Right lobe of liver (tissue), 6 donors: ENCODE measurements around the gene ANTXR1. TPM values are rescaled to one million over a fixed set of nuclear protein-coding genes. Genes with fewer than 3 reads are reported as not detected.

ENCODE experiments used
- ATAC-seq, 4 donors: fragments of 200-7000 bp; cut with Tn5 transposase; one replicate each; pipeline ENCODE4 v1.9.1; 2020; ENCODE audit warnings: mild to moderate bottlenecking in 4 of 4, moderate library complexity in 4 of 4
- DNase-seq, 3 donors: peaks; one replicate each; pipeline ENCODE4 v3.0.0-alpha.2; 2020
- H3K27ac ChIP-seq, 3 donors: fragments of 200-600 bp; one replicate each; pipeline ENCODE4 v1.8.0; 2022
- H3K27me3 ChIP-seq, 2 donors: fragments of 200-600 bp; one replicate each; pipeline ENCODE4 v1.8.0; 2022
- H3K36me3 ChIP-seq, 4 donors: fragments of 200-600 bp; sonication (generic) in 1 of 4; one replicate each; pipeline versions ENCODE4 v1.5.1 to v1.8.0; 2017 to 2022; ENCODE audit warnings: control low read depth in 1 of 4
- H3K4me1 ChIP-seq, 4 donors: fragments of 200-600 bp; sonication (generic) in 1 of 4; one replicate each; pipeline versions ENCODE4 v1.5.1 to v1.8.0; 2017 to 2022; ENCODE audit warnings: control low read depth in 1 of 4
- H3K4me3 ChIP-seq, 3 donors: fragments of 200-600 bp; one replicate each; pipeline ENCODE4 v1.8.0; 2022
- H3K9me3 ChIP-seq, 4 donors: fragments of 200-600 bp; sonication (generic) in 1 of 4; one replicate each; pipeline versions ENCODE4 v1.5.1 to v1.8.0; 2017 to 2022; ENCODE audit warnings: control low read depth in 1 of 4
- CTCF ChIP-seq, 4 donors: fragments of 200-600 bp in 3 of 4; fragments of 450-650 bp in 1 of 4; IDR thresholded peaks; one replicate each; pipeline versions ENCODE4 v1.5.1 to v1.8.0; 2016 to 2022; ENCODE audit warnings: antibody characterized with exemption in 4 of 4, mild to moderate bottlenecking in 2 of 4
- POLR2A ChIP-seq: fragments of 450-650 bp; IDR thresholded peaks from one replicate; pipeline ENCODE4 v1.6.1; 2017; ENCODE audit warnings: antibody characterized with exemption, mild to moderate bottlenecking
- WGBS: methylation state at CpG from one replicate; pipeline ENCODE4 v1.1.6; 2018; ENCODE audit warnings: low coverage, low lambda C conversion rate; ENCODE audit not compliant: insufficient coverage; ENCODE audit errors: missing lambda C conversion rate; 5-methylcytosine and 5-hydroxymethylcytosine counted together
- intact Hi-C, 2 donors: fragments of 100-400 bp; cut with DNase I; formaldehyde crosslinking; loops; one replicate each; pipeline versions ENCODE4 v1.11.2 to v1.14.1; 2022
- total RNA-seq, 6 experiments: library from RNA; depleted of rRNA in 2 of 6; stranded (reverse); fragments of >200 nt in 2 of 6; fragmentation: NEBNext Ultra II Directional in 3 of 6; extraction: Animal tissue kit (Norgen Biotek cat#: 25700) in 3 of 6; gene quantifications; one replicate each; pipeline versions ENCODE4 v1.1.0 to v1.2.4, GENCODE V29; 2016 to 2023
- donor health status: DM: no; HTN: yes; CAD: no.
- donor health status: DM: no; HTN: no; CAD: no.
- donor health status: DM: no; HTN: no; CAD: no.
- donor health status: DM: no; HTN: yes; CAD: no.
- donor health status: DM: no; HTN: yes; CAD: no.

ANTXR1 gene
- total RNA-seq, 6 experiments from 2014 or later: 1.1 to 4.1 (median 2.9) TPM

DNA sequence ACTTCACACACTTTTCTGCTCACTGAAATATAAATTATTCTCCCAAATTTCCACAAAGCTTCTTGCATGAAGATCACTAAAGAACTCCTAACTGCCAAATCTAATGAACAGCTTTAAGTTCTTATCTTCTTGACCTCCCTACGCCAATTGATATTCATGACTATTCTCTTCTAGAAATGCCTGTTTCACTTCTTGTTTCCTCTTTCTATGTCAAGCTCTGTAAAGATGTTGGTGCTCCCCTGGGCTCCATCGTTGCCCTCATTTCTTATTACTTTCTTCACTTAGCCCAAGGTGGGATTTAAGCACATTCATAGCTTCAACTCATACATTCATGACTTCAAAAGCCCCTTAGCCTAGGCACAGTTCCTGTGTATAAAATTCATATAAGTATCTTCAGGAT lies 9.2 kb upstream of the ANTXR1 start:
- Histone ChIP-seq H3K4me3 (no peak overlapping the region), H3K9me3 (no peaks in the 10 kb centered on the region), H3K27ac (no peak overlapping the region), H3K27me3 (no peaks in the 10 kb centered on the region), H3K36me3 (no peaks in the 10 kb centered on the region), H3K4me1 (no peaks in the 10 kb centered on the region)
- ATAC-seq (no peak), DNase-seq (no peak)
- intact Hi-C loops: no loop called here
- TF ChIP-seq POLR2A (no peak), CTCF (IDR thresholded peaks at IDR 0.05) (no peak)
- WGBS: 68% methylated on average over 2 of the region's 2 CpGs

- no peaks in the 10 kb centered on the region for H3K36me3 ChIP-seq
- H3K4me1 ChIP-seq: no peaks in the 10 kb centered on the region
- H3K9me3 ChIP-seq: no peaks in the 10 kb centered on the region
- no peak for DNase-seq
- intact Hi-C loops: no loop called here
- no peak overlapping the region for H3K4me3 ChIP-seq
- no peak for TF ChIP-seq CTCF (IDR thresholded peaks at IDR 0.05)
- TF ChIP-seq POLR2A: no peak
- no peaks in the 10 kb centered on the region for H3K27me3 ChIP-seq
- ATAC-seq: no peak
- no peak overlapping the region for H3K27ac ChIP-seq
These were observed 5.8 kb upstream of the ANTXR1 start for GRCh38 chr2:69007169-69007568.

GRCh38 chr2:69007603-69008002 lies 5.4 kb upstream of the ANTXR1 start:
- H3K36me3 ChIP-seq: no peaks in the 10 kb centered on the region
- no peaks in the 10 kb centered on the region for H3K27me3 ChIP-seq
- intact Hi-C loops: no loop called here
- H3K27ac ChIP-seq: no peak overlapping the region
- TF ChIP-seq CTCF (IDR thresholded peaks at IDR 0.05): no peak
- no peak for TF ChIP-seq POLR2A
- ATAC-seq (no peak), DNase-seq (no peak)
- H3K4me3 ChIP-seq: no peak overlapping the region
- no peaks in the 10 kb centered on the region for H3K4me1 ChIP-seq
- H3K9me3 ChIP-seq: no peaks in the 10 kb centered on the region

DNA sequence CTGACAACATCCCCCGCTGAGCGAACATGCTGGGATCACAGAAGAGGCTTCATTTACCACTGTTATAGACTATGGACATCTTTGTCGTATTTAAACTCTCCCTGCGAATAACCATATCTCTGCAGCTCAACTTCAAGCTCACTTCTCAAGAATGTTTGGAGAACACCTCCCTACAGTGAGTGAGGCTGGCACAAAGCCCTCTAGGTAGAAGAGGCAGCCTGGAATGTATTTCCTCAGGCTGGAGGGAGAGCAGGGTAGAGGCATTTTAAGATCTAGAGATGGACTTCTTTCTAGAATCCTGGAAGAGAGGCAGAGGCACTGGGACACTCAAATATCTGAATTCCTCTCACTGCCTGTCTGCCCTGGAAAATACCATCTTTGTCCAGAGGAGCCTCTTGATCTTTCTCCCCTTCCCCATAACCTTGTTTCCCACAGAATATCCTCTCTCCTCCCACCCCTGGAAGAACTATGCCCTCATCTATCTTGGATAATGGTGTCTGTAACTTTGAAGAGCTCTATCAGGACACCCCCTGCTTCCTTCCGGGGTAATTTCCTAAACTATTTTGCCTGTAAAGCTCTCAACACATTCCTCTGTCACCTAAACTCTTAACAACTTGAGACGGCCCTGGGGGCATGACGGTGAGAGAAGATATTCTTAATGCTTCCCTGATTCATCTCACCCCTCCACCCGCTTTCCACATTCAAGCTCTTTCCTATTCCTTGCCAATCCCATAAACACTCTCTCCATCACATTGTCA lies 2.4 kb upstream of the ANTXR1 start:
- Histone ChIP-seq H3K27me3 (peaks cover 0 to 4% of the 10 kb centered on the region in 2 donors), H3K9me3 (no peaks in the 10 kb centered on the region), H3K27ac (no peak overlapping the region), H3K4me1 (peaks cover 0 to 7% (median 5%) of the 10 kb centered on the region in 4 donors), H3K4me3 (no peak overlapping the region), H3K36me3 (no peaks in the 10 kb centered on the region)
- DNase-seq: no peak
- TF ChIP-seq POLR2A (no peak), CTCF (IDR thresholded peaks at IDR 0.05) (no peak)
- 55% methylated on average over 7 of the region's 8 CpGs for WGBS
- intact Hi-C loops: no loop called here
- ATAC-seq: no peak
